ENCODE results near the gene PTPRD. TPM values are rescaled to one million over a fixed set of nuclear protein-coding genes. Genes with fewer than 3 reads are reported as not detected.
A peak's percentile ranks its signal among the peaks of the same experiment; 100 is the strongest.

PTPRD gene
- total and polyA plus RNA-seq, 9 donors = 16.2 to 231 (median 85.8) TPM

- DNase-seq = no peak
- Histone ChIP-seq H3K27ac (peak overlapping the region in 1 of 2 donors; percentile 44), H3K9me3 (no peaks in the 10 kb centered on the region), H3K36me3 (no peaks in the 10 kb centered on the region), H3K4me3 (no peak overlapping the region), H3K27me3 (no peaks in the 10 kb centered on the region), H3K4me1 (ENCODE audit: insufficient read depth) (peaks cover 5% of the 10 kb centered on the region)
- intact Hi-C loops (cut with DNase I) = no loop called here
- TF ChIP-seq CTCF (IDR thresholded peaks at IDR 0.05) (no peak), POLR2A (IDR thresholded peaks at IDR 0.05) (no peak), EP300 (IDR thresholded peaks at IDR 0.05) (no peak)
- WGBS, 3 donors = 34 to 38% (median 37%) methylated on average over 4 of the region's 4 CpGs
Observed at GRCh38 chr9:8860925-8861324, 1751.9 kb downstream of the PTPRD start.

- Histone ChIP-seq H3K4me1 (ENCODE audit: insufficient read depth) (peaks cover 5% of the 10 kb centered on the region), H3K4me3 (no peak overlapping the region), H3K36me3 (no peaks in the 10 kb centered on the region), H3K27me3 (no peaks in the 10 kb centered on the region), H3K27ac (peak overlapping the region in 1 of 2 donors; percentile 44), H3K9me3 (no peaks in the 10 kb centered on the region)
- TF ChIP-seq EP300 (IDR thresholded peaks at IDR 0.05) = no peak
- no peak for TF ChIP-seq CTCF (IDR thresholded peaks at IDR 0.05)
- no peak for TF ChIP-seq POLR2A (IDR thresholded peaks at IDR 0.05)
- intact Hi-C loops (cut with DNase I) = no loop called here
- no peak for DNase-seq
Observed at GRCh38 chr9:8860086-8860485, 1752.7 kb downstream of the PTPRD start.

- Histone ChIP-seq H3K27ac (peak overlapping the region; percentile 84 to 91), H3K4me1 (ENCODE audit: insufficient read depth) (peaks cover 5% of the 10 kb centered on the region), H3K4me3 (no peak overlapping the region), H3K9me3 (no peaks in the 10 kb centered on the region), H3K27me3 (no peaks in the 10 kb centered on the region), H3K36me3 (no peaks in the 10 kb centered on the region)
- intact Hi-C loops (cut with DNase I) = loop anchor here in 1 of 4 donors (10.0 kb wide), 1 partner anchor 155 kb away; no protein-coding TSS in a partner anchor
- TF ChIP-seq POLR2A (IDR thresholded peaks at IDR 0.05) = no peak
- TF ChIP-seq CTCF (IDR thresholded peaks at IDR 0.05) = no peak
- 35 to 41% (median 39%) methylated on average over 3 of the region's 3 CpGs for WGBS, 3 donors
- DNase-seq = no peak
Observed at GRCh38 chr9:8859416-8859815, 1753.4 kb downstream of the PTPRD start.

GRCh38 chr9:8858596-8859161 lies 1754.1 kb downstream of the PTPRD start:
- TF ChIP-seq POLR2A (IDR thresholded peaks at IDR 0.05) = no peak
- TF ChIP-seq EP300 (IDR thresholded peaks at IDR 0.05) = no peak
- TF ChIP-seq CTCF (IDR thresholded peaks at IDR 0.05) = no peak
- Histone ChIP-seq H3K4me1 (ENCODE audit: insufficient read depth) (peaks cover 5% of the 10 kb centered on the region), H3K36me3 (no peaks in the 10 kb centered on the region), H3K4me3 (peak overlapping the region; percentile 51), H3K27ac (peak overlapping the region; percentile 84 to 91), H3K27me3 (no peaks in the 10 kb centered on the region), H3K9me3 (no peaks in the 10 kb centered on the region)
- peak; percentile 47 to 63 (median 52) for DNase-seq
- 11 to 13% (median 13%) methylated on average over 26 to 27 of the region's 27 CpGs for WGBS, 3 donors
- intact Hi-C loops (cut with DNase I) = loop anchor here in 1 of 4 donors (10.0 kb wide), 1 partner anchor 154 kb away; no protein-coding TSS in a partner anchor

All from ovary (tissue), 9 donors.